Measurements from ENCODE around the gene NNT. TPM values are rescaled to one million over a fixed set of nuclear protein-coding genes. Genes with fewer than 3 reads are reported as not detected.

NNT gene
- total and polyA plus RNA-seq, 9 of the 15 experiments (the other 6 are each of a cell fraction or from before 2014, with no cell fraction given), result 21.9 to 68.6 (median 42.2) TPM

DNA sequence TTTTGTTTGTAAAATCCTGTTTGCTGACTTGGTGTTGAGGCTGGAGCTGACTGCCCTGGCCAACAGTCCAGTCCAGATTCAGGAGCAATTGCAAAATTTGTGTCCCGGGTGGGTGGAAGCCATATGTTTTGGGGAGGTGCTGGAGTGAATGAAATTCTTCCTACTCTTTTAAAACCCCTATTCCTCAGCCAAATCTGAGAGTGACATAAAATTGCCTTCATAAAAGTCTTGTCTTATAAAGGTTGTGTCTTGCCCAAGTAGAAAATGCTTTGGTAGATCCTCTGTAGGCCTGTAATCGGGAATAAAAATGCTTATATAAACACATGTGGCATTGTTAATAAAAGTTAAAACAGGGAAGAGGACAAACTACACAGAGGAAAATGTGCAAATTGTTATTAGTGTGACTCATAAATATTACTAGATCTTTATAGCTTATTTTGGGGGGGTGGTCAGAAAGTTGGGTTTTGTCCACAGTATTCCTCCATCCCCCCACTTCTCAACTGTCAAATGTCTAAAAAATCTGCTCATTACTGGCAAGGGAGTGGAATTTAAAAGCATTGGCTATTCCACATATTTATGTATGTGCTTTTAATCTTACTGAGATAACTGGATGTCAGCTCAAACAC, 45.6 kb downstream of the NNT start:
- DNase-seq (ENCODE audit: extremely low read depth in 1 of 4, low spot score in 3 of 4) (no peak), FAIRE-seq (no peak), ATAC-seq (no peak)
- no peaks in the 10 kb centered on the region for H3K9me3 ChIP-seq (replicated peaks; ENCODE audit: control insufficient read depth, insufficient read depth, low read depth, low read length)
- no peaks in the 10 kb centered on the region for H3K4me1 ChIP-seq (replicated peaks in 1 of 2; ENCODE audit: control insufficient read depth in 2 of 2, insufficient read depth in 2 of 2, low read length in 2 of 2)
- intact Hi-C loops (cut with micrococcal nuclease) (no loop called here), in situ Hi-C loops (cut with MboI) (no loop called here)
- H3K9me1 ChIP-seq (ENCODE audit: control insufficient read depth, insufficient read depth, low read length), result no peaks in the 10 kb centered on the region
- no peak overlapping the region for H3K4me2 ChIP-seq (ENCODE audit: insufficient read depth, low read length)
- H3K27ac ChIP-seq (ENCODE audit: extremely low read depth, low read depth, low read length), result no peak overlapping the region
- H3K4me3 ChIP-seq, result no peak overlapping the region
- WGBS (ENCODE audit: insufficient coverage, low coverage, missing lambda C conversion rate), result 68% methylated on average over 2 of the region's 2 CpGs
- H3K27me3 ChIP-seq (ENCODE audit: control insufficient read depth in 2 of 2, insufficient read depth in 2 of 2, low read length in 2 of 2), result no peaks in the 10 kb centered on the region
- BruUV-seq (replicated peaks), result no TSS peak
- H3K9ac ChIP-seq (ENCODE audit: insufficient read depth in 1 of 2, low read depth in 2 of 2, low read length in 2 of 2), result no peak overlapping the region
- no peaks in the 10 kb centered on the region for H4K20me1 ChIP-seq (replicated peaks; ENCODE audit: control insufficient read depth, insufficient read depth, low read length)
- H3K79me2 ChIP-seq (ENCODE audit: control insufficient read depth, insufficient read depth, low read length), result no peaks in the 10 kb centered on the region
- no peak overlapping the region for H2AFZ ChIP-seq (ENCODE audit: low read depth, low read length)
- ChIA-PET POLR2A (interaction anchor here (1.2 to 1.4 kb wide), 2 partner anchors 7 to 18 kb away, joined by 3 to 4 read pairs; no protein-coding TSS in a partner anchor), CTCF (ENCODE audit: low intra/inter-chr PET ratio) (no interaction called here)
- peaks cover 73% of the 10 kb centered on the region; the same call in 2 of the 3 replicates for H3K36me3 ChIP-seq (ENCODE audit: control insufficient read depth, insufficient read depth, low read length)
- TF ChIP-seq NR2F6 (CRISPR knock-in tag; IDR thresholded peaks at IDR 0.05) (no peak), MAFF (IDR thresholded peaks at IDR 0.05; ENCODE audit: low read length) (no peak), KLF6 (CRISPR knock-in tag; IDR thresholded peaks at IDR 0.05; ENCODE audit: borderline replicate concordance) (no peak), ZNF717 (CRISPR knock-in tag; IDR thresholded peaks at IDR 0.05) (no peak), KLF1 (tag; IDR thresholded peaks at IDR 0.05) (no peak), KAT2B (IDR thresholded peaks at IDR 0.05; ENCODE audit: low read depth, low read length) (no peak), ZNF3 (CRISPR knock-in tag; IDR thresholded peaks at IDR 0.05) (no peak), HCFC1 (IDR thresholded peaks at IDR 0.05; ENCODE audit: low read depth, low read length) (no peak)
- TF ChIP-seq, protein P1, sequence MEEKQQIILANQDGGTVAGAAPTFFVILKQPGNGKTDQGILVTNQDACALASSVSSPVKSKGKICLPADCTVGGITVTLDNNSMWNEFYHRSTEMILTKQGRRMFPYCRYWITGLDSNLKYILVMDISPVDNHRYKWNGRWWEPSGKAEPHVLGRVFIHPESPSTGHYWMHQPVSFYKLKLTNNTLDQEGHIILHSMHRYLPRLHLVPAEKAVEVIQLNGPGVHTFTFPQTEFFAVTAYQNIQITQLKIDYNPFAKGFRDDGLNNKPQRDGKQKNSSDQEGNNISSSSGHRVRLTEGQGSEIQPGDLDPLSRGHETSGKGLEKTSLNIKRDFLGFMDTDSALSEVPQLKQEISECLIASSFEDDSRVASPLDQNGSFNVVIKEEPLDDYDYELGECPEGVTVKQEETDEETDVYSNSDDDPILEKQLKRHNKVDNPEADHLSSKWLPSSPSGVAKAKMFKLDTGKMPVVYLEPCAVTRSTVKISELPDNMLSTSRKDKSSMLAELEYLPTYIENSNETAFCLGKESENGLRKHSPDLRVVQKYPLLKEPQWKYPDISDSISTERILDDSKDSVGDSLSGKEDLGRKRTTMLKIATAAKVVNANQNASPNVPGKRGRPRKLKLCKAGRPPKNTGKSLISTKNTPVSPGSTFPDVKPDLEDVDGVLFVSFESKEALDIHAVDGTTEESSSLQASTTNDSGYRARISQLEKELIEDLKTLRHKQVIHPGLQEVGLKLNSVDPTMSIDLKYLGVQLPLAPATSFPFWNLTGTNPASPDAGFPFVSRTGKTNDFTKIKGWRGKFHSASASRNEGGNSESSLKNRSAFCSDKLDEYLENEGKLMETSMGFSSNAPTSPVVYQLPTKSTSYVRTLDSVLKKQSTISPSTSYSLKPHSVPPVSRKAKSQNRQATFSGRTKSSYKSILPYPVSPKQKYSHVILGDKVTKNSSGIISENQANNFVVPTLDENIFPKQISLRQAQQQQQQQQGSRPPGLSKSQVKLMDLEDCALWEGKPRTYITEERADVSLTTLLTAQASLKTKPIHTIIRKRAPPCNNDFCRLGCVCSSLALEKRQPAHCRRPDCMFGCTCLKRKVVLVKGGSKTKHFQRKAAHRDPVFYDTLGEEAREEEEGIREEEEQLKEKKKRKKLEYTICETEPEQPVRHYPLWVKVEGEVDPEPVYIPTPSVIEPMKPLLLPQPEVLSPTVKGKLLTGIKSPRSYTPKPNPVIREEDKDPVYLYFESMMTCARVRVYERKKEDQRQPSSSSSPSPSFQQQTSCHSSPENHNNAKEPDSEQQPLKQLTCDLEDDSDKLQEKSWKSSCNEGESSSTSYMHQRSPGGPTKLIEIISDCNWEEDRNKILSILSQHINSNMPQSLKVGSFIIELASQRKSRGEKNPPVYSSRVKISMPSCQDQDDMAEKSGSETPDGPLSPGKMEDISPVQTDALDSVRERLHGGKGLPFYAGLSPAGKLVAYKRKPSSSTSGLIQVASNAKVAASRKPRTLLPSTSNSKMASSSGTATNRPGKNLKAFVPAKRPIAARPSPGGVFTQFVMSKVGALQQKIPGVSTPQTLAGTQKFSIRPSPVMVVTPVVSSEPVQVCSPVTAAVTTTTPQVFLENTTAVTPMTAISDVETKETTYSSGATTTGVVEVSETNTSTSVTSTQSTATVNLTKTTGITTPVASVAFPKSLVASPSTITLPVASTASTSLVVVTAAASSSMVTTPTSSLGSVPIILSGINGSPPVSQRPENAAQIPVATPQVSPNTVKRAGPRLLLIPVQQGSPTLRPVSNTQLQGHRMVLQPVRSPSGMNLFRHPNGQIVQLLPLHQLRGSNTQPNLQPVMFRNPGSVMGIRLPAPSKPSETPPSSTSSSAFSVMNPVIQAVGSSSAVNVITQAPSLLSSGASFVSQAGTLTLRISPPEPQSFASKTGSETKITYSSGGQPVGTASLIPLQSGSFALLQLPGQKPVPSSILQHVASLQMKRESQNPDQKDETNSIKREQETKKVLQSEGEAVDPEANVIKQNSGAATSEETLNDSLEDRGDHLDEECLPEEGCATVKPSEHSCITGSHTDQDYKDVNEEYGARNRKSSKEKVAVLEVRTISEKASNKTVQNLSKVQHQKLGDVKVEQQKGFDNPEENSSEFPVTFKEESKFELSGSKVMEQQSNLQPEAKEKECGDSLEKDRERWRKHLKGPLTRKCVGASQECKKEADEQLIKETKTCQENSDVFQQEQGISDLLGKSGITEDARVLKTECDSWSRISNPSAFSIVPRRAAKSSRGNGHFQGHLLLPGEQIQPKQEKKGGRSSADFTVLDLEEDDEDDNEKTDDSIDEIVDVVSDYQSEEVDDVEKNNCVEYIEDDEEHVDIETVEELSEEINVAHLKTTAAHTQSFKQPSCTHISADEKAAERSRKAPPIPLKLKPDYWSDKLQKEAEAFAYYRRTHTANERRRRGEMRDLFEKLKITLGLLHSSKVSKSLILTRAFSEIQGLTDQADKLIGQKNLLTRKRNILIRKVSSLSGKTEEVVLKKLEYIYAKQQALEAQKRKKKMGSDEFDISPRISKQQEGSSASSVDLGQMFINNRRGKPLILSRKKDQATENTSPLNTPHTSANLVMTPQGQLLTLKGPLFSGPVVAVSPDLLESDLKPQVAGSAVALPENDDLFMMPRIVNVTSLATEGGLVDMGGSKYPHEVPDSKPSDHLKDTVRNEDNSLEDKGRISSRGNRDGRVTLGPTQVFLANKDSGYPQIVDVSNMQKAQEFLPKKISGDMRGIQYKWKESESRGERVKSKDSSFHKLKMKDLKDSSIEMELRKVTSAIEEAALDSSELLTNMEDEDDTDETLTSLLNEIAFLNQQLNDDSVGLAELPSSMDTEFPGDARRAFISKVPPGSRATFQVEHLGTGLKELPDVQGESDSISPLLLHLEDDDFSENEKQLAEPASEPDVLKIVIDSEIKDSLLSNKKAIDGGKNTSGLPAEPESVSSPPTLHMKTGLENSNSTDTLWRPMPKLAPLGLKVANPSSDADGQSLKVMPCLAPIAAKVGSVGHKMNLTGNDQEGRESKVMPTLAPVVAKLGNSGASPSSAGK (IDR thresholded peaks at IDR 0.05), result no peak
- TF ChIP-seq, protein P2, sequence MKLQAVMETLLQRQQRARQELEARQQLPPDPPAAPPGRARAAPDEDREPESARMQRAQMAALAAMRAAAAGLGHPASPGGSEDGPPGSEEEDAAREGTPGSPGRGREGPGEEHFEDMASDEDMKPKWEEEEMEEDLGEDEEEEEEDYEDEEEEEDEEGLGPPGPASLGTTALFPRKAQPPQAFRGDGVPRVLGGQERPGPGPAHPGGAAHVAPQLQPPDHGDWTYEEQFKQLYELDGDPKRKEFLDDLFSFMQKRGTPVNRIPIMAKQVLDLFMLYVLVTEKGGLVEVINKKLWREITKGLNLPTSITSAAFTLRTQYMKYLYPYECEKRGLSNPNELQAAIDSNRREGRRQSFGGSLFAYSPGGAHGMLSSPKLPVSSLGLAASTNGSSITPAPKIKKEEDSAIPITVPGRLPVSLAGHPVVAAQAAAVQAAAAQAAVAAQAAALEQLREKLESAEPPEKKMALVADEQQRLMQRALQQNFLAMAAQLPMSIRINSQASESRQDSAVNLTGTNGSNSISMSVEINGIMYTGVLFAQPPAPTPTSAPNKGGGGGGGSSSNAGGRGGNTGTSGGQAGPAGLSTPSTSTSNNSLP (IDR thresholded peaks at IDR 0.05; ENCODE audit: borderline replicate concordance, low read depth, low read length), result no peak

Measured in K562 (cell line).